GM13977 (cell line): ENCODE results near the gene MYO1H.

ENCODE experiments used
- DNase-seq: peaks from one replicate; pipeline ENCODE4 v3.0.0; 2012; ENCODE audit warnings: low spot score
- in situ Hi-C: fragments of 300-500 bp; cut with MboI; formaldehyde crosslinking; loops from one replicate; pipeline ENCODE4 v1.12.0; 2022; ENCODE audit warnings: low sequenced_read_pairs, low pct_unique_long_range_greater_than_20kb, mixed read lengths, inconsistent platforms; ENCODE audit not compliant: unreplicated experiment
- TF ChIP-seq, protein P1 (sequence below): IDR thresholded peaks from 2 replicates; pipeline ENCODE4 v1.5.1; 2012; ENCODE audit warnings: mild to moderate bottlenecking, control low read depth; ENCODE audit not compliant: insufficient read depth; ENCODE audit errors: extremely low read depth, missing control alignments

Gene MYO1H

DNA sequence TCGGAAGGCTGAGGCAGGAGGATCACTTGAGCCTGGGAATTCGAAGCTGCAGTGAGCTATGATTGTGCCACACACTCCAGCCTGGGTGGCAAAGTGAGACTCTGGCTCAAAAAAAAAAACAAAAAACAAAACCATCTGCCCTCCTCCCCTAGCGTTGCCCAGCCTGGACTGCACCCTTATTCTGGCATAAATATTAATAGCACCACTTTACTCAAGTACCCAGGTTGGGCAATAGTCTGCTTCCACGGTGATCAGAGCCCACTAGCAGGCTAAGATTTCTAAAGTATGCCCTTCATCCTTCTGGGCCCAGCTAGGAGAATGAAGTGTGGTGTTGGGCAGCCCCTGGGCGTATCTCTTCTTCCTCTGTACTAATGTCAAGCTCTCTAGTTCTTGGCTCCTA is 96.1 kb downstream of the MYO1H start:
- in situ Hi-C loops: no loop called here
- no peak for DNase-seq
- TF ChIP-seq, protein P1, sequence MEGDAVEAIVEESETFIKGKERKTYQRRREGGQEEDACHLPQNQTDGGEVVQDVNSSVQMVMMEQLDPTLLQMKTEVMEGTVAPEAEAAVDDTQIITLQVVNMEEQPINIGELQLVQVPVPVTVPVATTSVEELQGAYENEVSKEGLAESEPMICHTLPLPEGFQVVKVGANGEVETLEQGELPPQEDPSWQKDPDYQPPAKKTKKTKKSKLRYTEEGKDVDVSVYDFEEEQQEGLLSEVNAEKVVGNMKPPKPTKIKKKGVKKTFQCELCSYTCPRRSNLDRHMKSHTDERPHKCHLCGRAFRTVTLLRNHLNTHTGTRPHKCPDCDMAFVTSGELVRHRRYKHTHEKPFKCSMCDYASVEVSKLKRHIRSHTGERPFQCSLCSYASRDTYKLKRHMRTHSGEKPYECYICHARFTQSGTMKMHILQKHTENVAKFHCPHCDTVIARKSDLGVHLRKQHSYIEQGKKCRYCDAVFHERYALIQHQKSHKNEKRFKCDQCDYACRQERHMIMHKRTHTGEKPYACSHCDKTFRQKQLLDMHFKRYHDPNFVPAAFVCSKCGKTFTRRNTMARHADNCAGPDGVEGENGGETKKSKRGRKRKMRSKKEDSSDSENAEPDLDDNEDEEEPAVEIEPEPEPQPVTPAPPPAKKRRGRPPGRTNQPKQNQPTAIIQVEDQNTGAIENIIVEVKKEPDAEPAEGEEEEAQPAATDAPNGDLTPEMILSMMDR: no peak

DNA sequence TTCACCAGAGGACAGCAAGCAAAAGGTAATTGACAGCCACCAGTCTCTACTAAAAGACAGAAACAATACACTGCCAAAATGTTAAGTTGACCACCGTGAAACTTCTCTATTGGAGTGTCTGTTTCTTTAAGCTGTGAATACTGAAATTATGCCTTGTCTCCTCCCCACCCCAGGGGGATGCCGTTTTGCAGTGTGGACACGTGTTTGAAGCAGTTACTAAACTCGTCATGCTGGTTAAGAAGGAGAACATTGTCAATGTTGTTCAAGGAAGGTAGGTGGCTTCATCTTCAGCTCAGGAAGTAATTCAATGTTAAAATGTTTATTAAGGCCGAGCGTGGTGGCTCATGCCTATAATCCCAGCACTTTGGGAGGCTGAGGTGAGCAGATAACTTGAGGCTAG is 96.6 kb downstream of the MYO1H start:
- TF ChIP-seq, protein P1: no peak
- DNase-seq: no peak
- in situ Hi-C loops: no loop called here

- in situ Hi-C loops: no loop called here
- no peak for DNase-seq
- TF ChIP-seq, protein P1: no peak
Measured at GRCh38 chr12:109445191-109445609, 97.5 kb downstream of the MYO1H start.

GRCh38 chr12:109446869-109447268 is 99.2 kb downstream of the MYO1H start:
- no peak for DNase-seq
- in situ Hi-C loops: no loop called here
- TF ChIP-seq, protein P1: no peak

- TF ChIP-seq, protein P1: no peak
- DNase-seq: no peak
- in situ Hi-C loops: no loop called here
Measured at GRCh38 chr12:109447482-109447881, 99.8 kb downstream of the MYO1H start.

DNA sequence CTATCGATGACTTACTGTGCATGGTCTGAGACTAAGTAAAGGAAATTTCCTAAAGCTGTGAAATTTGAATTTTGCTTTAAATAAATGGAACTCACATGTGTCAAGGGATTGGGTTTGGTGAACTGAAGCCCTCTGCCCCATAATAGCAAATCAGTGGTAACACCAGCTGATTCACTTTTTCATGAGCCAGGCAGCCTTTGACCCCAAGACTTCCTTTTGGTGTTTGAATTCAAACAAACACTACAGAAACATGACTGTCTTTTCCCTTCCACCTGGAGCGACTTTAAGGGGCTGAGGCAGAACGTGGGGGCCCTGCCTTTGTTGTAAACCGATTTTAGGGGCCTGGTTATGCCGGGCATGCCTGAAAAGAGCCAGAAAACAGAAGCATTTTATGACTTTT is 100.6 kb downstream of the MYO1H start:
- TF ChIP-seq, protein P1: no peak
- no peak for DNase-seq
- in situ Hi-C loops: no loop called here
